OCI-LY3 (cell line): ENCODE measurements around the gene DIPK1C.

Source experiments
- H2AFZ ChIP-seq: fragments of 200-600, 300-600 bp; shearing (Covaris generic); 2 replicates; pipeline ENCODE4 v1.6.0; 2014; ENCODE audit warnings: antibody characterized with exemption, low read depth, low read length
- H3K27ac ChIP-seq: fragments of 200-600, 300-600 bp; sonication (generic); 2 replicates; pipeline ENCODE4 v1.5.1; 2014; ENCODE audit warnings: mild to moderate bottlenecking, low read length, moderate library complexity, mixed read lengths
- H3K27me3 ChIP-seq: fragments of 200-600, 300-600 bp; sonication (generic); 2 replicates; pipeline ENCODE4 v1.6.1; 2014; ENCODE audit warnings: low read depth, low read length, mixed read lengths
- H3K36me3 ChIP-seq: fragments of 200-600, 300-600 bp; sonication (generic); replicated peaks from 2 replicates; pipeline ENCODE3; 2014; ENCODE audit warnings: low read depth, low read length, mixed read lengths
- H3K4me1 ChIP-seq: fragments of 300-600, 200-600 bp; sonication (generic); 2 replicates; pipeline ENCODE4 v1.6.1; 2014; ENCODE audit warnings: low read length, mixed read lengths
- H3K4me2 ChIP-seq: fragments of 200-600, 300-600 bp; sonication (generic); 2 replicates; pipeline ENCODE4 v1.6.1; 2014; ENCODE audit warnings: low read length, mixed read lengths
- H3K4me3 ChIP-seq: fragments of 300-600, 200-600 bp; sonication (generic); 2 replicates; pipeline ENCODE4 v1.5.1; 2014; ENCODE audit warnings: antibody characterized with exemption, mild to moderate bottlenecking, low read length, moderate library complexity
- H3K79me2 ChIP-seq: fragments of 300-600, 200-600 bp; shearing (Covaris generic); 2 replicates; pipeline ENCODE4 v1.6.1; 2014; ENCODE audit warnings: mild to moderate bottlenecking, low read length, mixed read lengths
- H3K9ac ChIP-seq: fragments of 300-600, 200-600 bp; shearing (Covaris generic); 2 replicates; pipeline ENCODE4 v1.6.0; 2014; ENCODE audit warnings: mild to moderate bottlenecking, low read length, moderate library complexity
- H3K9me3 ChIP-seq: fragments of 200-600, 300-600 bp; shearing (Covaris generic); 2 replicates; pipeline ENCODE4 v1.6.1; 2014; ENCODE audit warnings: low read length, mixed read lengths; ENCODE audit not compliant: insufficient read depth
- H4K20me1 ChIP-seq: fragments of 200-600, 300-600 bp; sonication (generic); 2 replicates; pipeline ENCODE4 v1.6.1; 2016; ENCODE audit warnings: low read length, mixed read lengths; ENCODE audit not compliant: insufficient read depth
- EZH2phosphoT487 ChIP-seq: fragments of 200-600 bp; shearing (Covaris generic); IDR thresholded peaks from 2 replicates; pipeline ENCODE4 v1.6.1; 2018; ENCODE audit warnings: antibody characterized with exemption, mixed run types, low read depth
- TF ChIP-seq, protein P1 (sequence below): fragments of 200-600, 300-600 bp; sonication (generic); IDR thresholded peaks from 2 replicates; pipeline ENCODE4 v1.5.1; 2014; ENCODE audit warnings: antibody characterized with exemption, low read length, low read depth

DIPK1C gene

GRCh38 chr18:74463254-74463653, 6.1 kb upstream of the DIPK1C start:
- TF ChIP-seq EZH2phosphoT487 = no peak
- TF ChIP-seq, protein P1, sequence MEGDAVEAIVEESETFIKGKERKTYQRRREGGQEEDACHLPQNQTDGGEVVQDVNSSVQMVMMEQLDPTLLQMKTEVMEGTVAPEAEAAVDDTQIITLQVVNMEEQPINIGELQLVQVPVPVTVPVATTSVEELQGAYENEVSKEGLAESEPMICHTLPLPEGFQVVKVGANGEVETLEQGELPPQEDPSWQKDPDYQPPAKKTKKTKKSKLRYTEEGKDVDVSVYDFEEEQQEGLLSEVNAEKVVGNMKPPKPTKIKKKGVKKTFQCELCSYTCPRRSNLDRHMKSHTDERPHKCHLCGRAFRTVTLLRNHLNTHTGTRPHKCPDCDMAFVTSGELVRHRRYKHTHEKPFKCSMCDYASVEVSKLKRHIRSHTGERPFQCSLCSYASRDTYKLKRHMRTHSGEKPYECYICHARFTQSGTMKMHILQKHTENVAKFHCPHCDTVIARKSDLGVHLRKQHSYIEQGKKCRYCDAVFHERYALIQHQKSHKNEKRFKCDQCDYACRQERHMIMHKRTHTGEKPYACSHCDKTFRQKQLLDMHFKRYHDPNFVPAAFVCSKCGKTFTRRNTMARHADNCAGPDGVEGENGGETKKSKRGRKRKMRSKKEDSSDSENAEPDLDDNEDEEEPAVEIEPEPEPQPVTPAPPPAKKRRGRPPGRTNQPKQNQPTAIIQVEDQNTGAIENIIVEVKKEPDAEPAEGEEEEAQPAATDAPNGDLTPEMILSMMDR = no peak
- no peak overlapping the region for H3K9ac ChIP-seq
- no peaks in the 10 kb centered on the region for H4K20me1 ChIP-seq

GRCh38 chr18:74460825-74461224, 3.7 kb upstream of the DIPK1C start:
- Histone ChIP-seq H3K27me3 (peaks cover 18% of the 10 kb centered on the region; the same call in 1 of the 2 replicates), H3K27ac (no peak overlapping the region), H3K4me2 (no peak overlapping the region), H3K79me2 (no peaks in the 10 kb centered on the region), H3K4me1 (no peaks in the 10 kb centered on the region), H3K36me3 (no peaks in the 10 kb centered on the region), H3K9me3 (no peaks in the 10 kb centered on the region), H4K20me1 (no peaks in the 10 kb centered on the region), H3K4me3 (no peak overlapping the region), H2AFZ (no peak overlapping the region), H3K9ac (no peak overlapping the region)
- TF ChIP-seq, protein P1 = no peak
- no peak for TF ChIP-seq EZH2phosphoT487

More at GRCh38 chr18:74463254-74463653, 6.1 kb upstream of the DIPK1C start:
- H3K27me3 ChIP-seq = peaks cover 27% of the 10 kb centered on the region
- no peak overlapping the region for H3K4me3 ChIP-seq
- H3K4me2 ChIP-seq = no peak overlapping the region
- H3K4me1 ChIP-seq = no peaks in the 10 kb centered on the region
- H3K27ac ChIP-seq = no peak overlapping the region
- no peaks in the 10 kb centered on the region for H3K36me3 ChIP-seq
- H3K79me2 ChIP-seq = no peaks in the 10 kb centered on the region
- no peak overlapping the region for H2AFZ ChIP-seq
- H3K9me3 ChIP-seq = no peaks in the 10 kb centered on the region

- no peaks in the 10 kb centered on the region for H3K4me1 ChIP-seq
- H3K27me3 ChIP-seq = peaks cover 18% of the 10 kb centered on the region; the same call in 1 of the 2 replicates
- no peaks in the 10 kb centered on the region for H3K36me3 ChIP-seq
- no peaks in the 10 kb centered on the region for H3K9me3 ChIP-seq
- H3K4me2 ChIP-seq = no peak overlapping the region
- H3K27ac ChIP-seq = no peak overlapping the region
- no peak overlapping the region for H3K9ac ChIP-seq
- TF ChIP-seq EZH2phosphoT487 = no peak
- TF ChIP-seq, protein P1 = no peak
- no peaks in the 10 kb centered on the region for H4K20me1 ChIP-seq
- H3K4me3 ChIP-seq = no peak overlapping the region
- H2AFZ ChIP-seq = no peak overlapping the region
- H3K79me2 ChIP-seq = no peaks in the 10 kb centered on the region
These were observed 2.8 kb upstream of the DIPK1C start for GRCh38 chr18:74459889-74460288.

- H3K4me1 ChIP-seq = no peaks in the 10 kb centered on the region
- no peak for TF ChIP-seq EZH2phosphoT487
- TF ChIP-seq, protein P1 = no peak
- no peaks in the 10 kb centered on the region for H3K79me2 ChIP-seq
- H3K4me2 ChIP-seq = no peak overlapping the region
- H3K36me3 ChIP-seq = no peaks in the 10 kb centered on the region
- H3K27me3 ChIP-seq = peaks cover 11% of the 10 kb centered on the region
- H3K27ac ChIP-seq = no peak overlapping the region
- no peaks in the 10 kb centered on the region for H4K20me1 ChIP-seq
- no peak overlapping the region for H3K4me3 ChIP-seq
- no peak overlapping the region for H2AFZ ChIP-seq
- H3K9ac ChIP-seq = no peak overlapping the region
- H3K9me3 ChIP-seq = no peaks in the 10 kb centered on the region
These were observed 765 bp upstream of the DIPK1C start for GRCh38 chr18:74457725-74458421.
